ENCODE results near the gene MAPK4. TPM values are rescaled to one million over a fixed set of nuclear protein-coding genes. Genes with fewer than 3 reads are reported as not detected.

MAPK4 gene
- not detected in 2 replicates for total RNA-seq

GRCh38 chr18:50559752-50560680 lies at the start of gene MAPK4:
Gene MAPK4 (plus strand): TSS chr18:50560087. CDS start chr18:50663959, 103,872 bp downstream.

Other genes starting within 250 kb of the MAPK4 start
- gene SKA1, start 185.0 kb upstream of the MAPK4 start, total RNA-seq: 2.0 and 36.8 TPM in 2 replicates